Stimulated activated CD4-positive, alpha-beta T cell treated with anti-CD3 and anti-CD28 coated beads, Interleukin-2, amount 100 ng/mL, for 24 hours (primary cell): ENCODE data around the gene NEDD4L.

Experiments used
- DNase-seq, 2 donors: peaks; one replicate each; pipeline ENCODE4 v3.0.0-alpha.2; 2020

Gene NEDD4L

DNA sequence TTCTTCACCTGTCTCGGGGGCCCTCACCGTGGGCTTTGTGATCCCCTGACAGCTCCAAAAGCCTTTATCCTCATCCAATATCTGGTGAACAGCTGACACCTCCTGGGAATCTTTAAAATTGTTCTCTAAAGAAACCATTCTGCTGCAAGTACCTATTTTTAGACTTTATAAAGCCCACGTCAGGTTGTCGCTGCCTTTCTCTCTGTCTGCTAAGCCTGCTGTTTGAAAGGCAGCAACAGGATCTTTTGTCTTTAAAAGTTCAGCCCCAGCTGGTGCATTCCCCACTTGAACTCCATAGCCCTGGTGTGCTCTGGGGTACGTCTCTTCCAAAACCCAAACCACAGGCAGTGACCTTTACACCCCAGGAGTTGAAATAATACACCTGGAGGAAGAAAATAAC is 145.0 kb downstream of the NEDD4L start:
- no peak for DNase-seq

DNA sequence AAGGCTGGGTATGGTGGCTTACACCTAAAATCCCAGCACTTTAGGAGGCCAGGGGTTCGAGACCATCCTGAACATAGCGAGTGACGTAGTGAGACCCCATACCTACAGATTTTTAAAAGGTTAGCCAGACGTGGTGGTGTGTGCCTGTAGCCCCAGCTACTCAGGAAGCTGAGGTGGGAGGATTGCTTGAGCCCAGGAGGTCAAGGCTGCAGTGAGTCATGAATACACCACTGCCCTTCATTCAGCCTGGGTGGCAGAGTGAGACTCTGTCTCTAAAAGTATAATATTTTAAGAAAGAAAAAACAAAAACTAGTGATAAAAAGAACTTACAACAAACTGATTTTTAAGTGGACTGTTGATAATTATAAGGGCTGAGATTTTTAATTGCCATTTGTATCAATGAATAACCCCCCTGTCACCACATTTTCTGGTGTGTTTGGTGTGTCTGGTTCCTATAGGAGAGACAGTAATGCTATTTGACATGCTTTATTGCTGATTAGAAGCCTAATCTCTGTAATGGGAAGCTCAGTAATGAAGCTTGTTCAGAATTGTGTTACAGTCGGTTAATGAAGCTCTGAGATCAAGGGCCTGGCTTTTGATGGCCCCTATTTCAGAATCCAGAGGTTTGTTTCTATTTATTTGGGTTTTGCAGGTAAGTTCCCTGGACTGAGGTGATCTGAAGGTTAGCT is 147.0 kb downstream of the NEDD4L start:
- no peak for DNase-seq

DNA sequence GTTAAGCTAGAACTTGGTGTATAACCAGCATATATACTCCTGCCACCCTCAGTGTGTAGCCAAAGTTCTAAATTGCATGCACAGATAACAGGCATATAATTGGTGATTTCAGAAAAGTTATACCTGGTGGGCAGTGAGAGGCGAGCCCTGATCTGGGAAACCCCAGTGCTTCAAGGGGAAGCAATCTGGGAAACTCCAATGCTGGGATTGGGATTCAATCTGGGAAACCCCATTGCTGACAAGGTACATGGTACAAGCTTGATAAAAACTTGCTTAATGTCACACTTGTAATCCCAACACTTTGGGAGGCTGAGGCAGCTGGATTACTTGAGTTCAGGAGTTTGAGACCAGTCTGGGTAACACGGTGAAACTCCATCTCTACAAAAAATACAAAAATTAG is 147.6 kb downstream of the NEDD4L start:
- no peak for DNase-seq

DNA sequence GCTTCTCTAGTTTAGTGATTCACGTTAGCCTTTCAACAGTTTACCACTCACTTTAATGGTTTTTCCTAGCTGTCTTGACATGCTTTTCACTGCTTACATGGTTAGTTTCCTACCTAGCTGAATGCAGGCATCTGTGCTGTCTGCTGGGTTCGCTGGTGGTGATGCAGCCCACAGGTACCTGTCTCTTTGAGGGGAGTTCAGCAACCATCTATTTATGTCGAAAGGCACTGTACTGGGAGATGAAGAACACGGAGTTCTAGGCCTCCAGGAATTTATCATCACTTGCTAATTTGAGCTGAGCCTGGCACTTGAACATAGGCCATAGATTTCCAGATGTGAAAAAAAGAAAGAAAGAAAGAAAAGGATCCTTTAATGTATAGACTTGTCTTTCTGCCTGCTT is 148.5 kb downstream of the NEDD4L start:
- no peak for DNase-seq

DNA sequence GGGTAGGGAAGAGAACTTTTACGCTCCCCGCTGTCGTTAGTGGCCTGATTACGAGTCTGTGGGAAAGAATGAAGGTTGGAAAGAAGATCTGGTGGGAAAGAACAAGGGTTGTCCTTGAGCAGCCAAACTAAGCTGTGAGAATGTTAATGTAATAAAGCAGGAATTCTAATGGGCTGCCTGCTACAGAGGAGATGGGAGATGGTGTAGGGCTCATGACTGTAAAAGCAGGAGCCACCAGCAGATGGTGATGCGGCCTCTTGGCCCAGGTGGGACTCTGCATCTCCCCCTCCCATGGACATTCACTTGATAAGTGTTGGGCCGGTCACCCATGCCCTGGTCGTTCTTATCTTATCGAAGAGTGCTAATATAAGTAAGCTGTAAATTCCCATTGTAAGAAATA is 150.0 kb downstream of the NEDD4L start:
- no peak for DNase-seq

DNA sequence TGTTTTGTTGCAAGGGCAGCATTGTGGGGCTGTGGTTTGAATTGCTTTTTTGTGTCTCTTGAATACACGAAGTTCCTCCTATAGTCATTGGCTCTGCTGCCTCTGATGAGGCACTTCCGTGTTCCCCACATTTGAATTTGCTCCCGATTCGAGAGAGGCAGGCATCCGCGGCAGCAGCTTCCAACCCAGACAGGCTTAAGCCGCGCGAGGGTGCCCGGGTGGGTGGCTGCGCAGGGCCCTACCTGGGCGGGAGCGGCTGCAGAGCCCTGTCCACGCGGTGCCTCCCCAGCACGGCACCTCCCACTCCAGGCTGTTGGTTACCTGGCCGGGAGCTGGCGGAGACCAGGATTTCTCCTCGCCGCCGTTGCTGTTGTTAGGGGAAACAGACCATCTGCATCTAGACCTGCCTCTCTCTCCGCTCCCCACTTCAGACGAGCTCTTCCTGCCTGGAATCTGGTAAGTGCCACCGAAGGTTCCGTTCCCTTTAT is 151.3 kb downstream of the NEDD4L start:
- DNase-seq, result peak; percentile 20 to 22

DNA sequence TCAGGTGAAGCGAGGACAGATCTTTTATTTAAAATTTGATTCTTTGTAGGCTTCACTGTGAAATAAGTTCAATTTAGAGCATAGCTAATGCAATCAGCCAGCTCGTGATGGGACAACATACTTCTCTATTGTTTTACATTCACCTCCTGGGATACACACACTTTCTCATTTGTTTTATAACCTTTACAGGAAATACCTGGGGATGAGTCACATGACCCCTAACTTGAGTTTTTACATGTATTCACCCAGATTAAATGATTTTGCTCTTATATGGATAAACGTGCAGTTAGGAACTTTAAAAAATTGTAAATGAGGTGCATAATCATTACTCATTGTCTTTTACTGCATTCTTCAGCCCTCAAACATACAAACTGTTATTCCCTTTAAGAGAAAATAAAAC is 152.1 kb downstream of the NEDD4L start:
- DNase-seq, result no peak

DNA sequence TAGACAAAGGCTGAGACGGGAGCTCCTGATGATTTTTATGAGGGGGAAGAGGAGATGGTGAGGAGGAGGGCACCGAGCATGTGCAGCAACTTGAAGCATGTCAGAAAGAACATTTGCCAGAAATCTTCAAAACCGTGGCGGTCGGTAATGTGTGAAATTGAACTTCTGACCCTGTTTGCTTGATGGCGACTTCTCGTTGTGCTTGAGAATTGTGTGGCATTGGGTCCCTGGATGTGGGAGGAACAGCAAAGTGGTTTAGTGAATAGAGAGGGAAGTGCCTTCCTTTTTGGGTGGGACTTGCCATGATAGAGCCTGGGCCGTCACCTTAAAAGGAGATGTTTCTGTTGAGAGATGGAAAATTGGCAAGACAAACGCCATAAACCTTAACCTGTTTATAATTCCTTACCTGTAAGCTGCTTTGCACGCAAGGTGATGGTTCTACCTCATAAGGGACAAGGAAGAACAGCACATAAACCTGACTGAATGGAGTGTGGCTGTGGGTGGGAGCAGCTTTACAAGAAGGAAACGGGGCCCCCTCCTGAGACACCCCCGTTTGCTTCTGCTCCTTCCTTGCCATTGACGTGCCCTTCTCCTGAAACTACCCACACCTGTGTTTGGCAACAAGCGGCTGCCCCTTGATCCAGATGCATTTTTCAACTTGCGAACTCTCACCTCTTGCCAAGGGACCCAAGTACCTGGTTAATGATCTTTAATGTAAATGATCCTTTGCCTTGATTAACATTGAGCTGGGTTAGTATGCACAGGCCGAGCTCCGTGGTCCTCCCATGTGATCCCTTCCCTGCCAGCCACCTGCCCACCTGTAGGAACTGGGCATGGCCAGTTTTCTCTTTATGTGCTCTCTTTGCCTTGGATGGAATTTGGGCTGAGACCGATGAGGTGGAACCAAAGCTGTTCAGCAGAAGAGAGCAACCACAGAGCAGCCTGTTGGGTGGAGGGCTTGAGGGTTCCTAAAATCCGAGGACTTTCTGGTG is 153.2 kb downstream of the NEDD4L start:
- DNase-seq, result no peak

DNA sequence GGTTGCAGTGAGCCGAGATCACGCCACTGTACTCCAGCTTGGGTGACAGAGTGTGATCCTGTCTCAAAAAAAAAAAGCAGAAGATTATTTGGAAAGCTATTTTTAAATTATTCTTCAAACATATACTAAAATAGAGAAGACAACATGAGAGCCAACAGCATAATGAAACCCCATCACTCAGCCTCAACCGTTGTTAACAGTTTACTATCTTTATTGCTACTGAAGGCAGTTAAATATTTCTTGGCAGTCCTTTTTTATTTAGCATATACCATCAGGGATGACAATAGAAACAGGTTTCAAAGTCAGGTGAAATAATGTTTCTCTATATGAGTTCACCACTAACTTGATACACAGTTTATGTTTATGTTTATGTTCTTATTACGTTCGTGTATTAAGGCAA is 157.2 kb downstream of the NEDD4L start:
- no peak for DNase-seq

DNA sequence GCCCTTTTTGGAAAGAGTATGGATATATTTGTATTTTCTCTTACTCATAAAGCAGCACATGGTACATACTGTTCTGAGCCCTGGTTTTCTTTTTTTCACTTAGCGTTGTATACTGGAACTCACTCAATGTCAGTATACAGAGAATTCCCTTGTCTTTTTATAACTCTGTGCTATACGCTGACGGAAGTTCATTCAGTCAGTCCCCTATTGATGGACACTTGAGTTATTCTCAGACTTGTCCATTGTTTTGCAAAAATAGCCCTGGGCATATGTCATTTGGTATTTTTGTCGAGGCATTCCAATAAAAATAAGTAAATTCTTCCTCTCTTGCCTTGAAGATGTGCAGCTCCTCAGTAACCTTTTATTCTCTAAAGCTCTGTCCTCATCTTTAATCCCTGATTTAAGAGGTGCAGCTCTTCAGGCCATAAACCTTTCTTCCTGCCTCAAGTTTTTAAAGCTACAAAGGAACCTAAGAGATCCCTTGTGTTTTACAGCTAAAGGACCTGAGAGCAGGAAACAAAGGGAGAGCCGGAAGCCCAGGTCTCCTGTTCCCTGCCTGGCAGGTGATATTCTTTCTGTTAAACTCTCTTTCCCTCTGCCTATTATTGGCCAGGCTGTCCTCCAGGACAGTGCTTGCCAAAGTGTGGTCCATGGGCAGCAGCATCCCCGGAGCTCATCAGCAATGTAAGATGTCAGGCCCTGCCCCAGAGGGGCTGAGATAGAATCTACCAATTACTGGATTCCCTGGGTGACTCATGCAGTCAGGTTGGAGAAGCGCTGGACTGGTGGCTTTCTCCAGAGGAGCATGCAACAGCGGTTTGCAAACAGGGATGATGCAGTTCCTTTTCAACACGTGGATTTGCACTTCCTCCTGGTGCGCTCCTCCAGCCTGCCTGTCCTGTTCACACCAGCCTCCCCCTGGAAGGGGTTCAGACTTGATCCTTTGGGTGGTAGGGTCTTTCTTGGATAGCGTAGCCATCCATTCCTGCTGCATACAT is 158.0 kb downstream of the NEDD4L start:
- DNase-seq, result no peak

DNA sequence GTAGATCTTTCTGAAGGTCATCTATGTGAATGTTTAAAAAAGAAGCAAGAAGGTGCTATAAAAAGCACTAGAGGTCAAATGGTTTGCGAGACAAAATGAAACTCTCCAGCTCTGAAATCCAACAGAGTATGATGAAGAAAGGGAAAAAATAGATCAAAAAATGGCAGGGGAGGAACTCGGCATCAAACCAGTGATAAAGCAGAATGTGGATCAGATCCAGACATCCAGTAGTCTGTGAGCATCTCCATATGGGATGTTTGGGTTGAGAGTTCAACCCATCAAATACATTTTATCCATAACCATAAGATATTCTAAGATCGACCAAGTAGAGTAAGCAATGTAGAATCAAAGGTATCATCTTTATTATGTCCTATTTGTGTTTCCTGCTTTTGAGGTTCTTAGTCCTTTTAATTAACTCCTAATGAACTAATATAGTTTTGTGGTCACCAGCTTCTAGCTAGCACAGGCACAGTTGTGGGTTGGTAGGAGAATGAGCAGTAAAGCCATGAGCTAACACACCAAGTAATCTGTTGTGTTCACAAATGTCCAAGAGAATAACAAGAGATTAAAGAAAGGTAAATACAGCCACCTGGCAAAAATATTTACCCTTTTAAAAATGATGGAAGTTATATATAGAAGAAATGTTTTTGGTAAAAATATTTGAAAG is 160.9 kb downstream of the NEDD4L start:
- DNase-seq, result no peak

DNA sequence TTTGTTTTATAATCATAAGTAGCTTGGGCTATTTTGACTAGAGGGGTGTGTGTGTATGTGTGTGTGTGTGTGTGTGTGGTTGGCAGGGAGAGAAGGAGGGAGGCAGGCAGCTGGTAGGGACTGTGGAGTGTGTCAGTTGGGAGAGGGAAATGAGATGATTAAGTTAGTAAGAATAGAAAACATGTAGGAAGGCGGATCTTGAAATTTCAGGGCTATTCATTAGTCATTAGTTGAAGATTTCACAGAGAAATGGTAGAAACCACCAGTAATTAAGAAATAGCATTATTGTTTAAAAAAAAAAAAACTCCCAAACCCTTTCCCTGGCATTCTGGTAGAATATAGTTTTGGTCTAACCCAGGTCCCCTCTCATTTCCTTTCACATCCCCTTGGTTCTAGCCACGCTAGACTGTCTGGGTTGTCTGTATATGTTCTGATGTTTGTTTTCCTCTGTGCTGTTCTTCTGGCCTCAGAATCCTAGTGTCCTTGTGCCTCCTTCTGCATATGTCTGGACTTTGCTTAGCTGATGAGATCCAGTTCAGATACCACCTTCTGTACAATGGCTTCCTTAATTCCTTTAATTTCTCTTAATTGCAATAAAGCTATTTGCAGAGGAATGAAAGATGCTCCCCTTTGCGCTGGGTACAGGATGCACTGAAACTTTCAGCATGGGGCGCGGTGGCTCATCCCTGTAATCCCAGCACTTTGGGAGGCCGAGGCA is 161.6 kb downstream of the NEDD4L start:
- DNase-seq, result no peak

DNA sequence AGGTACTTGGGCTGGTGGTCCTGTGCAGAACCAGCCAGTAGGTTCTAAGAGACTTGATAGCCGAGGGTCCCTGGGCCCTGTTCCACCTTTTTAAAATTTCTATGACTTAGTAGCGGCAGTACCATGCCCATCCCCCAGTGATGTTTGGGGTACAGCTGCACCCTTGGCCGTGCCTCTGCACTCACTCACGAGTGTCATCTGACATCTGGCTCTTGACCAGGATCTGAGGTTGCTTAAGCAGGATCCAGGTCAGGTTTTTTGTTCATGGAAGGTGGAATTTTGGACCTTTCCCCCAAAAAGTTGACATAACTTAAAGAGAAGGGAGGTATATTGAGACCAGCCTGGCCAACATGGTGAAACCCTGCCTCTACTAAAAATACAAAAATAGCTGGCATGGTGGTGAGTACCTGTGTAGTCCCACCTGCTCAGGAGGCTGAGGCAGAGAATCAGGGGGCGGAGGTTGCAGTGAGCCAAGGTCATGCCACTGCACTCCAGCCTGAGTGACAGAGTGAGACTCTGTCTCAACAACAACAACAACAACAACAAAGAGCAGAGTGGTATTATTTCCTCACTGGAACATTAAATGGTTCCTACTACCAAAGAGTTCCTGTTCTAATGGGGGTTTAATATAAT is 163.6 kb downstream of the NEDD4L start:
- DNase-seq, result no peak

DNA sequence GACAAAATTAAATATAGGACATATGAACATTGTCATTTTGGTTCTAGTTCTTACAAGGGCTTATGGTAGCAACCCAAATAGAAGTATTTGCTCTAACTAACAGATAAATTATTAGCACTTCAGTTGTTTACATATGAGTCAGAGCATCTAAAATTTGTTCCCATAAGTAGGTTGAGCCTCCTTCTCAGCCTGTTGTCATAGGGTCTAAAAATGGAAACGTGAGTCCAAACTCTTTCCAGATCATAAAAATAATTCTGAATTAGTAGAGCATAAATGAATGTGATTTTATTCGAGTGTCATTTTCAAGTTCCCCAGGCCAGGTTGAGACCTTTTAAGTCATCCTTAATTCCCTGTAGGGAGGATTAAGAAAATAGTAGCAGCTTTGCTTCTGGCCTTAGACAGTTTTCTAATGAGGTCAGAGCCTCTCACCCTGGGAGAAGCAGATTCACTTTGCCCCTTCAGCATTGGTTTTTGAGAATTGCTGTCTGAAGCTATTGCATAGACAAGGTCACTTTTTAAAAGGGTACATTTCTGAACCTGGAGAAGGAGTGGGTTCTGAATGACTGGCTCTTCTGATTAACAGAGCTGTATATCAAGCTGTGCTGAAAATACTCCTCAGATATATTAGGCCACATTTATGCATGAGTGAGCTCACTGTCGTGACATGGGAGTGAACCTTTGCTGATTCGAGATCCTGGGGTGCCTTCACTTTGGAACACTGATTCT is 164.3 kb downstream of the NEDD4L start:
- no peak for DNase-seq

DNA sequence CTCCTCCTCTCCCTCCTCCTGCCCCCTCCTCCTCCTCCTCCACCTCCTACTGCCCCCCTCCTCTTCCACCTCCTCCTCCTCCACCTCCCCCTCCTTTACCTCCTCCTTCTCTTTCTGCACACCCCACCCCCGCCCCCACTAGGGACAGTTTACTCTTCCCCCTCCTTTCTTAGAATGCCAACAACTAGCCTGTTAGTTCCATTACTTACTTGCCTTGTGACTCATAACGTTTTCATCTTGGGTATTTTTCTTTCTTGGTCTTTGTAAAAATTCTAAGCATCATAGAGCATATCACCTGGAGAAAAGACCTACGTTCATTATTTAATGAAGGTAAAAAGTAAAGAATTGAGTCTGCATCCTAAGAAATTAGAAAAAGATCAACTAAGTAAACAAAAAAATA is 165.3 kb downstream of the NEDD4L start:
- no peak for DNase-seq

DNA sequence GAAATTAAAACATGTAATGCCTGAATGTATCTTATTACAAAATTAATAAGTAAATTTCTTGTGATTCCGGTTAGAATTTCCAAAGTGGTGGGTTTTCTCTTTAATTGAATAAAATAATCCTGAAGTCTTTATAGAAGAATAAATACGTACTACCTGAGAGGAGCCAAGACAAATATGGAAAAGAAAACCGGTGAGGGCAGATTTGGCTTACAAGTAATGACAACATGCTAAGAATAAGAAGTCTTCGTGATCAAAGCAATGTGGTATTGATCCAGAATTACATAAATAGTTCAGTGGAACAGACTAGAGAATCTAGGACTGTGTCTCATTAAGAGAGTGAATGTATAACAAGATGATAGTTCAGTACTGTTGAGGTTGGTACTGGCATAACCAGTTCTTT is 167.5 kb downstream of the NEDD4L start:
- no peak for DNase-seq

DNA sequence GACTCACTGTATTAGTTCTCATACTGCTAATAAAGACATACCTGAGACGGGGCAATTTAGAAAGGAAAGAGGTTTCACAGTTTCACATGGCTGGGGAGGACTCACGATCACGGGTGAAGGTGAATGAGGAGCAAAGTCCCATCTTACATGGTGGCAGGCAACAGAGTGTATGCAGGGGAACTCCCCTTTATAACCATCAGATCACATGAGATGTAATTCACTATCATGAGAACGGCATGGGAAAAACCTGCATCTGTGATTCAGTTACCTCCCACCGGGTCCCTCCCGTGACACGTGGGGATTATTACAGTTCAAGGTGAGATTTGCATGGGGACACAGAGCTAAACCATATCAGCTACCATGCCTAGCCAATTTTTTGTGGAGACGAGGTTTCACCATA is 168.2 kb downstream of the NEDD4L start:
- DNase-seq, result no peak

DNA sequence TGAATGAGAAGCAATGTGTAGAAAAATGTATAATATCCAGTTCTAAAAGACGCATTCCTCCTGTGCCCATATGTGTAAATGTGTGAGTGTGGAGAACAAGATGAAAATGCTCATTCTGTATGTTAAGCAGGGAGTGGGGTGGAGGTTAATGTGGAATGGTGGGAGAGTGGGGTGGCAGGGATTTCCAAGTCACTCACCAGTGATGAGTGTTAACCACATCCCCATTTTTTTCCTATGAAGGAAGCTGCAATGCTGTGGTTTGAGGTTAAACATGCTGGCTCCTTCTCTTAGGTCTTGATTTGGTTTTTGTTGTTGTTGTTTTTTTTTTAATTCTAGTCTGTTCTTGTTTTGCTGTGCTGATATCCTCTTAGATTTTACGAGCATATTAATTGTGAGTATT is 169.4 kb downstream of the NEDD4L start:
- no peak for DNase-seq

DNA sequence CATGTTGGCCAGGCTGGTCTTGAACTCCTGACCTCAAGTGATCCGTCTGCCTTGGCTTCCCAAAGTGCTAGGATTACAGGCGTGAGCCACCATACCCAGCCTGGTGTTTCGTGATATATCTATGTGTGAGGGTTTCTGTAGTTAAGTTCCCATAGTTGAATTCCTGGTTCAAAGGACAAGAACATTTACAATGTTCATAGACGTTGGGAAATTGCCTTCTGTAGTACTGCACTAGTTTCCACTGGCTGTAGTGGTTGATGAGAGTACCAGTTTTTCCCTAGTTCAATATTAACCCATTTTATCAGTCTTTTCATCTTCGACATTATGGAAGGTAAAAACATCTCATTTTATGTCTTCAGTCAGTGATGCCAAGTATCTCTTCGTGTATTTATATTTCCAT is 171.0 kb downstream of the NEDD4L start:
- no peak for DNase-seq

DNA sequence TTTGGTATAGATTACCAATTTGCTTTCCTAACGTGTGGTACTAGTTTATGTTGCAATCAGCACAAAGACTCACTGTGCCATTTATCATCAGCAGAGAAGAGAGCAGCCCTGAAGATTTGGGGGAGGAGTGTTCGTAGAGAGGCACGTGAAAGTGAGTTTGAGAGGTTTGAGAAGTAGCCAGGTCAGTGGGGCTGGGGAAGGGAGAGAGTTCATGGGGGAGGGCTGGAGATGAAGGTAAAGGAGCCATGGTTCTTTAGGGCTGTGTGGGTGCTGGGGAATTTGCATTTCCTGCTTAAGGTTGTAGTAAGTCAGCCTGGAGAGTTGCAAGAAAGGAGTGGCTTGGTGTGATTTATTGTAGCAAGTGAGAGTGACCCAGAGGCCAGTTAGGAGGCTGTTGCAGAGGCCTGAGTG is 172.1 kb downstream of the NEDD4L start:
- no peak for DNase-seq
